Stimulated activated CD4-positive, alpha-beta T cell treated with anti-CD3 and anti-CD28 coated beads, Interleukin-12 subunit alpha, Interleukin-12 subunit beta, amount 100 ng/mL, for 24 hours (primary cell): ENCODE results near the gene DGKA.

ENCODE experiments used
- DNase-seq, 2 experiments: peaks; one replicate each; pipeline ENCODE4 v3.0.0-alpha.2; 2020; ENCODE audit warnings: low read depth in 2 of 2

The DGKA gene

DNA sequence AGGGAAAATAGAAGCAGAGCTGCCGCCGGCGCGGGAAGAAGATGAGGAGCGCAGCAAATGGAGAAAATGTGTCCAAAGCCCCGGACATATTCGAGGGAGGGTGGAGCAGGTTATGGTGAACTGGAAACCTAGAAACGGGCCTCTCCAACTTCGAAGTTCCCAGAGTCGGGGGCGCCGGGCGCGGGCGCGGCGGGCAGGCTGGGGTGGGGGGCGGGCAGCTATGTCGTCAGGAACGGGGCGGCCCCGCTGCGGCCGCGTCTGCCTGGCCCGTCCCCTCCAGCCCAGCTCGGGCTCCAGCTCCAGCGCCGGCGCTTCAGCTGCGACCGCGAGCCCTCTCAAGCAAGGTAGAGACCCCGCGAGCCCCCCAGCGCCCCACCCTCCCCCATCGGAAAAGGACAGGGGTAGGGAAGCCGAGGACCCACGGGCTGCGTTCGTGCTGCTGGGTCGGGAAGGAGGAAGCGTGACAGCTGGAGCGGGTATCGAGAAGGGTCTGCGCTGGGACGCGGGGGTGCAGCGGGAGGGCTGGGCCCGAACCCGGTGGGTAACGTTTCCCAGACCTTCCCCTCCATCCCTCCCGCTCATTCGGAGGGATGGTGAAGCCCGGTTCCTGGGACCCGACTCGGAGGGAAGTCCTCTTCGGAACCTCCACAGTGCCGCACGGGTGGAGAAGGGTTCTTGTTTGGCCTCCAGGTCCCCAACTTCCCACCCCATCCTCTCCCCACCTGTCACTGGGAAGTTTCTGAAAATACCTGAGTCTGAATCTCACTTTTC is 1.0 kb downstream of the DGKA start:
- no peak for DNase-seq

- peak in 1 of 2 experiments; percentile 42 for DNase-seq
Measured at GRCh38 chr12:55932551-55932910, 1.6 kb downstream of the DGKA start.

DNA sequence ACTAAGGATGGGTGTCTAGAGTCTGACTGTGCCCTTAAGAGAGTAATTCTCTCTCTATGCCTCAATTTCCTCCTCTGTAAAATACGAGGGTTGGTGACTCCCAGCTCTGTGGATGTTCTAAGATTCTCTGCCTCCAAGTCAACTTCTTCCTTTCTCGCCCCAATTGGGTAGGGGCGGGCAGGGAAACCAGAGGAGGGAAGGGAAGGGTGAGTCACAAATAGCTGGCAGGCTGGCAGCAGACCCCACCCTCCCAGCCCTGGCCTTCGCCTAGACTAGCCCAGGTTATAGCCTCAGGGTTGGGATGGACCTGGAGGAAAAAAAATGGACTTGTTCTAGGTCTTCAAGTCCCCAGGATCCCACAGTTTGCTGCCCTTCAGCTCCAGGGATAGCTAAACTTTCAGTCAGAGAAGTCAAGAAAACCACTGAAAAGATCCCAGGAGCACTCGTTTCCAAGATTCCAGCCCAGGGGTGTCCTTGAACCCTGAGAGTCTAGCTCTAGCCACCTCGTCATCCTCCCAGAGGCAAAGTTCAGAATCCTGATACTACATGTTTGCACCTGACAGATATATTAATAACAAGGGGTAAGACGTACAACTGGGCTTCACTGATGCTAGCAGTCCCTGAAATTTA is 2.3 kb downstream of the DGKA start:
- no peak for DNase-seq

DNA sequence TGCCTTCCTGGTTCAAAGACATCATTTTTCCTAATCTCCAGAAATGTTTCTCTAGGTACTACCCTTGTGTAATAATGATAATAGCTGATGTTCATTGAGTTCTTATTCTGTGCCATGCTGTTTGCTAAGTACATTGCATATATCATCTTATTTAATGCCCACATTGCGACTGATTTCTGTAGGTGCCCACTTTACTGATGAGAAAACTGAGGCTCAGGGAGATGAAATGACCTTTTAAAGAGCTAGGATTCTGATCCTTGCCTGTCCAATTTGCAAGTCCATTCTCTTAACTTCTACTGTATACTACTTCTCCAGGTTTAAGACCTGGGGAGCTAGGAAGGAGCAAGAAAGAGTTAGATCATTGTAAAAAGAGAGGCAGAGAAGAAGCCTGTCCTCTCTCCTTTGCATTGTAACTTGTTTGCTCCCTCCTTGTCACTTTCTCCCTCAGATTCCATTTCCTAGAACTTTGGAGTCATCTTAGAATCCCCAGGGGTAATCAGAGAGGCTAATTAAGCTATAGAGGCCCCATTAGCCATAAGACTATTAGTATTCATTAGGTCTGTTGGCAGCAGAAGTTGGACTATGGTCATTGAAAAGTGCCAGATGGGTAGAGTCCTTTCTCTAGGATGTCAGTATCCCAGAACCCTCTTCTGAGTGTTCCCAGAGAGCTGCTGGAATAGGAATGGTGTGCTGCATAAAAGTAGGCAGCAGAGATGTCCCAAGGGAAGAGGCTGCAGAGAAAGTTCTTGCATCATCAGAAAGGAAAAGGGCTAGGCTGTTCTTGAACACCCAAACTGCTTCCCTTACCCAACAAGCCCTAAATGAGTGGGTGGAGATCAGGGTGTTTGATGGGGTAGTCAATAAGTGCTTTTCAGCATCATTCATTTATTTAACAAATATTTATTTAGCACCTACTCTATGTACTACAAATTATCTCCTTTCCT is 3.1 kb downstream of the DGKA start:
- no peak for DNase-seq

DNA sequence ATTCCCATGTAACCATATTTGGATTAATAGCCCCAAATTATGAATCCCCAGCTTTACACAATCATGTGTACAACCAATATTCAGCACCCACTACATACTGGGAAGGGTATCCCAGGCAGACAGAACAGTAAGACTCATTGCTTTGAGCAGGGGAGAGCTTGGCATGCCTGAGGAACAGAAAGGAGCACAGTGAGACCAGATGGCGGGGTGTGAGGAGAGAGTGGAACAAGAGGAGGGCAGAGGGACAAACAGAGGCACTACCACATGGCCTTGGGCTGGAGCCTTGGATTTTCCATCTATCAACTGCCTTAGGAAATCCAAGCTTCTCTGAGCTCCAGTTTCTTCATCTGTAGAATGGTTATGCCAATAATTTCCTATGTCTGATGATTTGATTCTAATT is 3.8 kb downstream of the DGKA start:
- DNase-seq: no peak

- DNase-seq: peak in 1 of 2 experiments; percentile 28
Measured at GRCh38 chr12:55935738-55936151, 4.8 kb downstream of the DGKA start.

DNA sequence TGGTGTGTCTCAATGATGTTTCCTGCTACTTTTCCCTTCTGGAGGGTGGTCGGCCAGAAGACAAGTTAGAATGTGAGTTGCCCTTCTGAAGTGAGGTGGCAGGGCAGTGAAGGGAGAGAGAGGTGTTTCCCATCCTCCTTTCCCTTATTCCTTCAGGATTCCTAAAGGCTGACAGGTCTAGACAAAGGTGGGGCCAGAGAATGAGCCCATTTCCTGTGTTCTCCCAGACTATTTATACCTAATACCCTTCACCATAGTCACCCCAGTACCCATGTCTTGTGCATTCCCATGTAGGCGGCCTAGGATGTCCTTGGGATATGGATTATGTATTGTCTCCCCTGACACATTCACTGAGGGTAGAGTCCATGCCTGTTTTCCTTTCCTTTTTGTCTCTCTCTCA is 7.0 kb downstream of the DGKA start:
- no peak for DNase-seq

- no peak for DNase-seq
Measured at GRCh38 chr12:55938826-55939501, 8.0 kb downstream of the DGKA start.

GRCh38 chr12:55940065-55940732 is 9.2 kb downstream of the DGKA start:
- DNase-seq: peak; percentile 62 to 82

DNA sequence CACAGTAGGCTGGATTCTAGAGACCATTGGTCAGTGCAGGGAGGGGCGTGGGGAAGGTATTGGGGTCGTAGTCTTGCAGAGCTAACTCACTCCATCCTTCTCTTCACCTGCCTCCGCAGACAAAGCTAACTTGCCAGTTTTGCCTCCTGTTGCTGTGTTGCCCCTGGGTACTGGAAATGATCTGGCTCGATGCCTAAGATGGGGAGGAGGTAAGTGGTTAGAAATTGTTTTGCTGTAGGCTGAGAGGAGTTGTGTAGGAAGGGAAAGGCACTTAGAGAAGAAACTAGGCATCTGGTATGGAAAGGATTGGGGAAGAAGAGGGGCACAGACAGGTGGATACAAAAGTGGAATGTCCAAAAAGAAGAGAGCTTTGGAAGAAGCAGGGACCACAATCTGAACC is 11.1 kb downstream of the DGKA start:
- no peak for DNase-seq

GRCh38 chr12:55942577-55943136 is 11.7 kb downstream of the DGKA start:
- no peak for DNase-seq

- DNase-seq: no peak
Measured at GRCh38 chr12:55946553-55946952, 15.6 kb downstream of the DGKA start.

DNA sequence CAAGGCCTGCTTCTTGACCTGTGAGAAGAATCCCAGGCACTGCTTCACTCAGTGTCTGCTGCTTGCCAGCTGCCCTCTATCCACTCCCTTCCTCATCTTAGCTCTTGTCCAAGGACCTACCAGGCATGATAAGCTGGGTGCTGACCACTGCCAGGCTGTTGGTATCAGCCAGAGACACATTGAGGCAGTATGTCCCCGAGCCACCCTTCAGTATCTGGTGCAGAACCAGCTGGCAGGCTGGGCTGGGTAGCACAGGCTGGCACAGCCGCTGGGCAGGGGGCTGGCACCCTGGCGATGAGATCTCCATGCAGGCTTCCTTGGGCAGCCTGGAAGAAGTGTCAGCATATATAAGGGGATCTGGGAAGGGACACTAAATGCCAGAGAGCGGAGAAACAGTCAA is 24.4 kb downstream of the DGKA start:
- DNase-seq: no peak

DNA sequence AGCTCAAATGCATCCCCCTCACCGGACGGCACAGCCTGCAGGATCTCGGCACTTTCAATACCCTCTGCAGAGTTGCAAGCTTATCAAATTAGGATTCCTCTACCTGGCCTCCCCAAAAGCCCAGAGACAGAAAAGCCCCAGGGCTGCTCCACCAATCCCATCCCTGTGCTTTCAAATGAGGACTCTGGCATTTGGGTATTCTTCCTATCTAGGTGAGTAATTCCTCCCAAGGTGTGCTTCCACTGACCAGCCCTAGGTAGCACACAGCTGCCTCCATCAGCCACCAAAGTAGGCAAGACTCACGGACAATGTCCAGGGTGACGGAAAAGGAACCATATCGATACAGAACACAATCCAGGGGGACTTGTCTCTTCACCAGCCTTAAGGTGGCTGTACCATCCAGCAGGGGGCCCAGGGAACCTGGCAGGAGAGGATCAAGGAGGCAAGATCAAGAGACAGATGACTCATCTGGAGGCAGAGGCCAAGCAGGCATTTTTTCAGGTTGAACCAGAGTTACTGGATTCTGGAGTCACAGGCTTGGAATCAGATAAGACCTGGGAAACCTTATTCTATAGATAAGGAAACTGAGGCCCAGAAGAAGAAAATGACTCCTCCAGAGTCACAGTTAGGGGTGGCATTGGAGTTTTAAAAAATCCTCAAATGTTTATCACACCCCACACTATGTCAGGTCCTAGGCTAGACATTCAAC is 25.0 kb downstream of the DGKA start:
- peak in 1 of 2 experiments; percentile 45 for DNase-seq

- no peak for DNase-seq
Measured at GRCh38 chr12:55957106-55957859, 26.3 kb downstream of the DGKA start.

GRCh38 chr12:55963760-55964159 is 32.8 kb downstream of the DGKA start:
- no peak for DNase-seq

GRCh38 chr12:55965240-55965639 is 34.3 kb downstream of the DGKA start:
- DNase-seq: no peak

DNA sequence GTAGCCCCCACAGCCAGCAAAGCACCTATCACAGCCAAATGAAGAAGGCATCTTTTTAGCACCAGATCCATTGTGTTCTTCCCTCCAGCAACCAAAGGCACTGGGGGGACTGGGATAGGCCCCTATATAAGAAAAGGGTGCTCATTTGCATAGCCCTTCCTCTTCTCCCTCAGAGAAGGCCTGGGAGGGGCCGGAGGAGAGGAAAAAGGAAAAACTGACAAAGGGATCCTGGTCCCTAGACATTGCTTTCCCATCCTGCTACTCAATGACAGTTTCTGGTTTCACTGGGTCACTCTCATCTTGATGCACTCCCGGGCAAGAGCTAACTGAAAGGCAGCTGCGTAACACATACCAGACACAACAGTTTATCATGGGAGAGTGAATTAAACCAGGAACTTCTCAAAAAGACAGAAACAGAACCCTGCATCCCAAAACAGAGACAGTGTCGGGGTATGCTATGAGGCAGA is 35.0 kb downstream of the DGKA start, which contains the start of gene PMEL:
Gene PMEL (minus strand): TSS at position 102 of the 467 bp plus-strand sequence. CDS start 31 bp downstream, at position 71.
- no peak for DNase-seq
